KMS-11 (cell line): Measurements from ENCODE around the gene OPN3.

Experiments
- H2AFZ ChIP-seq: fragments of 200-600 bp; sonication (generic); 2 replicates; pipeline ENCODE4 v1.6.1; 2016; ENCODE audit warnings: antibody characterized with exemption, mixed run types, low read depth
- H3K27ac ChIP-seq: fragments of 200-600 bp; sonication (generic); 2 replicates; pipeline ENCODE4 v1.6.1; 2016; ENCODE audit warnings: mild to moderate bottlenecking, mixed run types
- H3K27me3 ChIP-seq: fragments of 200-600 bp; sonication (generic); 2 replicates; pipeline ENCODE4 v1.6.1; 2017; ENCODE audit warnings: mild to moderate bottlenecking, low read depth, mixed run types, moderate library complexity; ENCODE audit not compliant: insufficient read depth
- H3K36me3 ChIP-seq: fragments of 200-600 bp; sonication (generic); 2 replicates; pipeline ENCODE4 v1.6.1; 2017; ENCODE audit warnings: mild to moderate bottlenecking, mixed run types; ENCODE audit not compliant: insufficient read depth
- H3K4me1 ChIP-seq: fragments of 200-600 bp; sonication (generic); 2 replicates; pipeline ENCODE4 v1.6.1; 2016; ENCODE audit warnings: mild to moderate bottlenecking, low read depth, mixed run types; ENCODE audit not compliant: poor library complexity, severe bottlenecking
- H3K4me2 ChIP-seq: fragments of 200-600 bp; sonication (generic); 2 replicates; pipeline ENCODE4 v1.7.0; 2016; ENCODE audit warnings: mild to moderate bottlenecking, mixed run types
- H3K4me3 ChIP-seq: fragments of 200-600 bp; sonication (generic); IDR thresholded peaks from 2 replicates; pipeline ENCODE4 v1.6.1; 2017; ENCODE audit warnings: low read depth, low read length, mixed read lengths; ENCODE audit not compliant: insufficient read depth
- H3K79me2 ChIP-seq: fragments of 200-600 bp; sonication (generic); 2 replicates; pipeline ENCODE4 v1.6.1; 2016; ENCODE audit warnings: low read depth, mixed run types; ENCODE audit not compliant: insufficient read depth
- H3K9ac ChIP-seq: fragments of 200-600 bp; sonication (generic); 2 replicates; pipeline ENCODE4 v1.6.1; 2016; ENCODE audit warnings: mild to moderate bottlenecking, mixed run types
- H4K20me1 ChIP-seq: fragments of 200-600 bp; sonication (generic); 2 replicates; pipeline ENCODE4 v1.6.1; 2016; ENCODE audit warnings: mild to moderate bottlenecking, mixed run types; ENCODE audit not compliant: insufficient read depth
- TF ChIP-seq, protein P1 (sequence below): fragments of 200-600 bp; sonication (generic); conservative IDR thresholded peaks from 2 replicates; pipeline ENCODE4 v1.6.1; 2017; ENCODE audit warnings: low read depth, mild to moderate bottlenecking, antibody characterized with exemption, low read length, moderate library complexity, mixed read lengths

The OPN3 gene

DNA sequence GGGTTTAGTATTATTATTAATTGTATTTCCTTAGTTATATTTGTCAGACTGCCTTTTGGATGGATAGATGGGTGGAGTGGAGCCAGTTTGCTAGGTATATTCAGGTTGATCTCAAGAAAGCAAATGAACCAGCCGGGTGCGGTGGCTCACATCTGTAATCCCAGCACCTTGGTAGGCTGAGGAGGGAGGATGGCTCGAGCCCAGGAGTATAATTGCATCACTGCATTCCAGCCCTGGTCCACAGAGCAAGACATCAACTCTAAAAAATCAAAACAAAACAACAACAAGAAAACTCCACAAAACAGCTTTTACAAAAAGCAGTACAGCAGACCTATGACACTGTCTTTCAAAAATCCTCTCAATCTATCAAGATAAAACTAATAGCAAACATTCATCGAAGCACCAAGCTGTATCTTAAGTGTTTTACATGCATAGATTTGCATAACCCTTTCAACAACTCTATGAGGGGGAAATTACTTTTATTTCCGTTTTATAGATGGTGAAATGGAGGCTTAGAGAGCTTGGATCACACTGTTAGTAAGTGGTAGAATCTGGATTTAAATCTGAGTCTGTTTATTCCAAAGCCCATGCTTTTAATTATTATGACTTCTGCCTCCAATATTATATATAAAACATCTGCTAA lies 82.5 kb downstream of the OPN3 start:
- Histone ChIP-seq H2AFZ (no peak overlapping the region), H3K79me2 (no peaks in the 10 kb centered on the region), H3K4me1 (no peaks in the 10 kb centered on the region), H3K36me3 (no peaks in the 10 kb centered on the region), H3K9ac (no peak overlapping the region), H3K4me3 (no peak overlapping the region), H3K27me3 (no peaks in the 10 kb centered on the region), H4K20me1 (no peaks in the 10 kb centered on the region), H3K4me2 (no peak overlapping the region), H3K27ac (no peak overlapping the region)
- TF ChIP-seq, protein P1, sequence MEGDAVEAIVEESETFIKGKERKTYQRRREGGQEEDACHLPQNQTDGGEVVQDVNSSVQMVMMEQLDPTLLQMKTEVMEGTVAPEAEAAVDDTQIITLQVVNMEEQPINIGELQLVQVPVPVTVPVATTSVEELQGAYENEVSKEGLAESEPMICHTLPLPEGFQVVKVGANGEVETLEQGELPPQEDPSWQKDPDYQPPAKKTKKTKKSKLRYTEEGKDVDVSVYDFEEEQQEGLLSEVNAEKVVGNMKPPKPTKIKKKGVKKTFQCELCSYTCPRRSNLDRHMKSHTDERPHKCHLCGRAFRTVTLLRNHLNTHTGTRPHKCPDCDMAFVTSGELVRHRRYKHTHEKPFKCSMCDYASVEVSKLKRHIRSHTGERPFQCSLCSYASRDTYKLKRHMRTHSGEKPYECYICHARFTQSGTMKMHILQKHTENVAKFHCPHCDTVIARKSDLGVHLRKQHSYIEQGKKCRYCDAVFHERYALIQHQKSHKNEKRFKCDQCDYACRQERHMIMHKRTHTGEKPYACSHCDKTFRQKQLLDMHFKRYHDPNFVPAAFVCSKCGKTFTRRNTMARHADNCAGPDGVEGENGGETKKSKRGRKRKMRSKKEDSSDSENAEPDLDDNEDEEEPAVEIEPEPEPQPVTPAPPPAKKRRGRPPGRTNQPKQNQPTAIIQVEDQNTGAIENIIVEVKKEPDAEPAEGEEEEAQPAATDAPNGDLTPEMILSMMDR, result no peak

DNA sequence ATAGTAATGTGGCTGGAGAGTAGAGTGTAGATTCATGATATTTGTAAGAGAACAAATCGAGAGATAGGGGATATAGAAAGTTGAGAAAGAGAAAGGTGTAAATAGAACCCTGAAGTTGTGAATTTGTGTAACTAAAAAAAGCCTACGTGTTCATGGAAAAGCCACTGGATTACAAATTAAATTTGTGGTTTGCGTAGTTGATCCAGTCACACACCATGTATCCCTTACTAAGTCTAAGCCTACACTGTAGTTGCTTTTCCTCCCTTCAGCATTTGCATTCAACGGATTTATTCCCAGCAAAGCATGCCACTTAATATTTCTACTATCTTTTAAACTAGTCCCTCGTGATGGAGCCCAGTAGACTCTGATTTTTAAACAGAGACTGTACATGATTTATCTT lies 83.1 kb downstream of the OPN3 start:
- H3K36me3 ChIP-seq, result no peaks in the 10 kb centered on the region
- TF ChIP-seq, protein P1, result no peak
- no peak overlapping the region for H3K9ac ChIP-seq

DNA sequence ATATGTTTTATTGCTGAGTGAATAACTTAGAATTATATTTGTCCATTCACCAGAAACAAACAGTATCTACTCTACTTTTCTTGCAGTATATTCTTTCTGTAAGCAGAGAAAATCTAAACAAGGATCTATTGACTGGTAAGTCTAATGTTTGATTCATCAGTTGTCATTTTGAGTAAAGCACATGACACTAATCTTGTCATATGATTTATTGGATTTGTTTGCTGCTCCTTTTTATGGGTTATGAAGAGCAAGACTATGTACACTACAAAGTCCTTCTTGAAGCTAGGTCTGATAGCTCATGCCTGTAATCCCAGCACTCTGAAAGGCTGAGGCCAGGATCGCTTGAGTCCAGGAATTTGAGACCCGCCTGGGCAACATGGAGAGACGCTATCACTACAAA lies 84.6 kb downstream of the OPN3 start:
- Histone ChIP-seq H3K27ac (no peak overlapping the region), H3K4me2 (no peak overlapping the region), H4K20me1 (no peaks in the 10 kb centered on the region), H3K36me3 (no peaks in the 10 kb centered on the region), H3K4me3 (no peak overlapping the region), H3K9ac (no peak overlapping the region), H2AFZ (no peak overlapping the region), H3K79me2 (no peaks in the 10 kb centered on the region), H3K4me1 (no peaks in the 10 kb centered on the region), H3K27me3 (no peaks in the 10 kb centered on the region)
- TF ChIP-seq, protein P1, result no peak

More for the DNA sequence above, 83.1 kb downstream of the OPN3 start:
- Histone ChIP-seq H3K27me3 (no peaks in the 10 kb centered on the region), H3K79me2 (no peaks in the 10 kb centered on the region), H3K4me2 (no peak overlapping the region), H2AFZ (no peak overlapping the region), H3K4me1 (no peaks in the 10 kb centered on the region), H4K20me1 (no peaks in the 10 kb centered on the region), H3K4me3 (no peak overlapping the region), H3K27ac (no peak overlapping the region)

DNA sequence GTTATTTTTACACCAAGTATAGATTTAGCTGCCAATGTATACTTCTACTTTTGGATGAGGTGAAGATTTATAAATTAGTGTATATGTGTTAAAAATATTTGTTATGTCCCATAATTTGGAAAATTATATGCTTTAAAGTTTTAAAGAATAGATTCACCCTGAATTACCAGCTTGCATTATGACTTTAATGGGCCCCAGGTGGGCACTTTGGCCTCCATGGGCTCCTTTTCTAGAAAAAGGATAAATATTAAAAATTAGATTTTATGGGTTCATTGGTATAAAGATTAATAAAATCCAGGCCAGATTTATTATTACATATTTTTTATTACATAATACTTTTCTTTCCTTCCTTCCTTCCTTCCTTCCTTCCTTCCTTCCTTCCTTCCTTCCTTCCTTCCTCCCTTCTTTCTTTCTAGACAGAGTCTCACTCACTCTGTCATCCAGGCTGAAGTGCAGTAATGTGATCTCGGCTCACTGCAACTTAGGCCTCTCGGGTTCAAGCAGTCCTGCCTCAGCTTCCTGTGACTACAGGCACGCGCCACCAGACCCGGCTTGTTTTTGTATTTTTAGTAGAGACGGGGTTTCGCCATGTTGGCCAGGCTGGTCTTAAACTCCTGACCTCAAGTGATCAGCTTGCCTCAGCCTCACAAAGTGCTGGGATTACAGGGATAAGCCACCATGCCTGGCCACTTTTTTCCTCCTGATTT lies 86.1 kb downstream of the OPN3 start:
- no peaks in the 10 kb centered on the region for H3K27me3 ChIP-seq
- no peaks in the 10 kb centered on the region for H3K36me3 ChIP-seq
- H3K9ac ChIP-seq, result no peak overlapping the region
- TF ChIP-seq, protein P1, result no peak
- H3K79me2 ChIP-seq, result no peaks in the 10 kb centered on the region
- no peak overlapping the region for H2AFZ ChIP-seq
- H3K27ac ChIP-seq, result no peak overlapping the region
- no peaks in the 10 kb centered on the region for H4K20me1 ChIP-seq
- no peak overlapping the region for H3K4me3 ChIP-seq
- no peaks in the 10 kb centered on the region for H3K4me1 ChIP-seq
- no peak overlapping the region for H3K4me2 ChIP-seq
